ENCODE measurements around the gene CFAP46. TPM values are rescaled to one million over a fixed set of nuclear protein-coding genes. Genes with fewer than 3 reads are reported as not detected.

CFAP46 gene
- polyA plus RNA-seq, 3 donors, result 0.07 TPM; not detected in 2

- WGBS (ENCODE audit: insufficient coverage), result 59% methylated on average over 17 of the region's 20 CpGs
- H3K9ac ChIP-seq (ENCODE audit: insufficient read depth, low read length, poor library complexity, severe bottlenecking), result no peak overlapping the region
- no peaks in the 10 kb centered on the region for H4K20me1 ChIP-seq (ENCODE audit: insufficient read depth, low read length)
- no peaks in the 10 kb centered on the region for H3K36me3 Mint-ChIP-seq
- H3K36me3 ChIP-seq (replicated peaks in 1 of 2; ENCODE audit: control insufficient read depth in 1 of 2, insufficient read depth in 2 of 2, low read length in 2 of 2), result no peaks in the 10 kb centered on the region
- peaks cover 2 to 13% (median 13%) of the 10 kb centered on the region in 3 donors for H3K27me3 Mint-ChIP-seq (ENCODE audit: low read depth in 3 of 3)
- intact Hi-C loops (cut with micrococcal nuclease), result no loop called here
- TF ChIP-seq, protein P1, sequence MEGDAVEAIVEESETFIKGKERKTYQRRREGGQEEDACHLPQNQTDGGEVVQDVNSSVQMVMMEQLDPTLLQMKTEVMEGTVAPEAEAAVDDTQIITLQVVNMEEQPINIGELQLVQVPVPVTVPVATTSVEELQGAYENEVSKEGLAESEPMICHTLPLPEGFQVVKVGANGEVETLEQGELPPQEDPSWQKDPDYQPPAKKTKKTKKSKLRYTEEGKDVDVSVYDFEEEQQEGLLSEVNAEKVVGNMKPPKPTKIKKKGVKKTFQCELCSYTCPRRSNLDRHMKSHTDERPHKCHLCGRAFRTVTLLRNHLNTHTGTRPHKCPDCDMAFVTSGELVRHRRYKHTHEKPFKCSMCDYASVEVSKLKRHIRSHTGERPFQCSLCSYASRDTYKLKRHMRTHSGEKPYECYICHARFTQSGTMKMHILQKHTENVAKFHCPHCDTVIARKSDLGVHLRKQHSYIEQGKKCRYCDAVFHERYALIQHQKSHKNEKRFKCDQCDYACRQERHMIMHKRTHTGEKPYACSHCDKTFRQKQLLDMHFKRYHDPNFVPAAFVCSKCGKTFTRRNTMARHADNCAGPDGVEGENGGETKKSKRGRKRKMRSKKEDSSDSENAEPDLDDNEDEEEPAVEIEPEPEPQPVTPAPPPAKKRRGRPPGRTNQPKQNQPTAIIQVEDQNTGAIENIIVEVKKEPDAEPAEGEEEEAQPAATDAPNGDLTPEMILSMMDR (IDR thresholded peaks at IDR 0.05), result no peak
- no peaks in the 10 kb centered on the region for H3K9me3 ChIP-seq (replicated peaks in 1 of 2; ENCODE audit: control insufficient read depth in 1 of 2, insufficient read depth in 1 of 2, low read length in 2 of 2)
- no peak overlapping the region for H3K27ac ChIP-seq (ENCODE audit: low read depth in 1 of 2, low read length in 2 of 2)
- H3K4me1 Mint-ChIP-seq, result peaks cover 2% of the 10 kb centered on the region
- H3K4me3 Mint-ChIP-seq, result no peak overlapping the region
- H3K4me2 ChIP-seq (replicated peaks; ENCODE audit: extremely low read depth, low read length, poor library complexity, severe bottlenecking), result no peak overlapping the region
- H3K4me1 ChIP-seq (ENCODE audit: control insufficient read depth in 1 of 2, insufficient read depth in 2 of 2, low read length in 2 of 2), result no peaks in the 10 kb centered on the region
- H3K9me3 Mint-ChIP-seq, result no peaks in the 10 kb centered on the region
- H3K27ac Mint-ChIP-seq, result no peak overlapping the region
- H2AFZ ChIP-seq (ENCODE audit: insufficient read depth, low read depth, low read length, poor library complexity, severe bottlenecking), result no peak overlapping the region
- DNase-seq, result no peak
- no peak overlapping the region for H3K4me3 ChIP-seq (replicated peaks in 1 of 3; ENCODE audit: low read depth in 2 of 3, low read length in 3 of 3)
- peaks cover 0 to 5% of the 10 kb centered on the region in 2 donors for H3K27me3 ChIP-seq (ENCODE audit: control insufficient read depth in 2 of 2, insufficient read depth in 2 of 2, low read length in 2 of 2)
- no peaks in the 10 kb centered on the region for H3K79me2 ChIP-seq (ENCODE audit: insufficient read depth, low read length)
These were observed 49.5 kb upstream of the CFAP46 start for GRCh38 chr10:132991706-132992432.

DNA sequence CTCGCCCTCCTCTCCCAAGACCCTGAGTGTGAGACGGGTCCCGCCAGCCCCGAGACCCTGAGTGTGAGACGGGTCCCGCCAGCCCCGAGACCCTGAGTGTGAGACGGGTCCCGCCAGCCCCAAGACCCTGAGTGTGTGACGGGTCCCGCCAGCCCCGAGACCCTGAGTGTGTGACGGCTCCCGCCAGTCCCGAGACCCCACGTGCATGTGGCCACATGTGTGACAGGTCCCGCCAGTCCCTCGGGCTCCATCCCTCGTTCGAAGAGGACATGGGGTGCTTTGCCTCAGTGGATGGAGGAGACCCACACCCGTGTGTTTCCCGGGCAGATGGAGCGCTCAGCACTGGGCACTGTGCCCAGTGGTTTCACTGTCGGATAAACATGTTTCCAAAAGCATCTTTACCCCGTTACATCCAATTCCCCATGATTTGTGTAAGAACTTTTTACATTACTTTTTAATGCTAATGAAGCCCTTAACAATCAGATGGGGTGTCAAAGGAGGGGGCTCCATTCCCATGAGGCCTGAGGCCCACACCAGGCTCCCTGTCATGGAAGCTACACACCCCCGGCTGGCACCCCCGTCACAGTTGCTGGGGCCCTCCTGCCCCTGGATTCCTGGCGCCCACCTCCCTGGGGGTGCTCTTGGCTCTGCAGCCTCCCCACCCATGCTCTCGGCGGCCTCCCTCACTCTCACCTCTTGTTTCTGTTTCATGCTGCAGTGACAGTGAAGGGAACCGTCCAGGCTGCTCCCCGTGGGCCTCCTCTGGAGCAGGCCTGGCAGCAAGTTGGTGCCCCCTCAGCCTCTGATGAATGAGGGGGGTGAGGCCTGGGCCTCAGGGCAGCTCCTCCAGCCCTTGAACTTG, 48.5 kb upstream of the CFAP46 start:
- H3K36me3 ChIP-seq (replicated peaks in 1 of 2; ENCODE audit: control insufficient read depth in 1 of 2, insufficient read depth in 2 of 2, low read length in 2 of 2), result no peaks in the 10 kb centered on the region
- intact Hi-C loops (cut with micrococcal nuclease), result no loop called here
- no peak overlapping the region for H3K27ac ChIP-seq (ENCODE audit: low read depth in 1 of 2, low read length in 2 of 2)
- peaks cover 2% of the 10 kb centered on the region for H3K4me1 Mint-ChIP-seq
- peaks cover 2 to 14% (median 13%) of the 10 kb centered on the region in 3 donors for H3K27me3 Mint-ChIP-seq (ENCODE audit: low read depth in 3 of 3)
- H3K4me2 ChIP-seq (replicated peaks; ENCODE audit: extremely low read depth, low read length, poor library complexity, severe bottlenecking), result no peak overlapping the region
- no peaks in the 10 kb centered on the region for H3K79me2 ChIP-seq (ENCODE audit: insufficient read depth, low read length)
- no peak overlapping the region for H3K27ac Mint-ChIP-seq
- no peaks in the 10 kb centered on the region for H3K36me3 Mint-ChIP-seq
- H3K4me1 ChIP-seq (ENCODE audit: control insufficient read depth in 1 of 2, insufficient read depth in 2 of 2, low read length in 2 of 2), result no peaks in the 10 kb centered on the region
- H3K4me3 ChIP-seq (replicated peaks in 1 of 3; ENCODE audit: low read depth in 2 of 3, low read length in 3 of 3), result no peak overlapping the region
- H3K27me3 ChIP-seq (ENCODE audit: control insufficient read depth in 2 of 2, insufficient read depth in 2 of 2, low read length in 2 of 2), result peaks cover 0 to 5% of the 10 kb centered on the region in 2 donors
- no peak overlapping the region for H3K9ac ChIP-seq (ENCODE audit: insufficient read depth, low read length, poor library complexity, severe bottlenecking)
- TF ChIP-seq, protein P1 (IDR thresholded peaks at IDR 0.05), result no peak
- 94% methylated on average over 23 of the region's 32 CpGs for WGBS (ENCODE audit: insufficient coverage)
- no peaks in the 10 kb centered on the region for H3K9me3 ChIP-seq (replicated peaks in 1 of 2; ENCODE audit: control insufficient read depth in 1 of 2, insufficient read depth in 1 of 2, low read length in 2 of 2)
- no peak overlapping the region for H2AFZ ChIP-seq (ENCODE audit: insufficient read depth, low read depth, low read length, poor library complexity, severe bottlenecking)
- no peaks in the 10 kb centered on the region for H3K9me3 Mint-ChIP-seq
- H4K20me1 ChIP-seq (ENCODE audit: insufficient read depth, low read length), result no peaks in the 10 kb centered on the region
- no peak for DNase-seq
- H3K4me3 Mint-ChIP-seq, result no peak overlapping the region

All from CD14-positive monocyte (primary cell).